HL-60 (cell line): ENCODE measurements around the gene DPYSL5.

Experiments
- POLR2AphosphoS5 ChIP-seq: IDR thresholded peaks from 2 replicates; pipeline ENCODE4 v1.6.1; 2012; ENCODE audit warnings: low read depth
- REST ChIP-seq: IDR thresholded peaks from 2 replicates; pipeline ENCODE4 v1.6.1; 2012; ENCODE audit warnings: low read depth; ENCODE audit not compliant: insufficient replicate concordance

GRCh38 chr2:26945991-26946750 is 98.2 kb downstream of the DPYSL5 start:
- TF ChIP-seq POLR2AphosphoS5: no peak
- no peak for TF ChIP-seq REST
